Right forelimb (tissue), 1 donor: ENCODE measurements around the gene SLC17A4.
"Not testable (repeated sequence)": the region's sequence is repeated elsewhere in the genome, so short reads cannot be mapped to it uniquely, and the experiment has no call there.

Experiments used
- DNase-seq: peaks from one replicate; pipeline ENCODE4 v3.0.0-alpha.2; 2018

The SLC17A4 gene

GRCh38 chr6:25754535-25754934 lies at the start of gene SLC17A4:
TSS of gene SLC17A4 (plus strand) at chr6:25754742. CDS start at chr6:25761963, 7,221 bp downstream.
- DNase-seq: no peak

- DNase-seq: no peak
Measured at GRCh38 chr6:25706314-25707014, 48.1 kb upstream of the SLC17A4 start.

GRCh38 chr6:25709761-25710160 lies 44.8 kb upstream of the SLC17A4 start:
- no peak for DNase-seq

GRCh38 chr6:25710287-25710686 lies 44.3 kb upstream of the SLC17A4 start:
- DNase-seq: no peak

- no peak for DNase-seq
Measured at GRCh38 chr6:25713824-25714223, 40.7 kb upstream of the SLC17A4 start.

- no peak for DNase-seq
Measured at GRCh38 chr6:25714765-25715164, 39.8 kb upstream of the SLC17A4 start.

GRCh38 chr6:25715794-25716193 lies 38.7 kb upstream of the SLC17A4 start:
- no peak for DNase-seq

GRCh38 chr6:25717866-25718740 lies 36.4 kb upstream of the SLC17A4 start:
- no peak for DNase-seq

GRCh38 chr6:25726122-25726911 lies 28.2 kb upstream of the SLC17A4 start:
- DNase-seq: no peak

- no peak for DNase-seq
Measured at GRCh38 chr6:25727028-25727427, 27.5 kb upstream of the SLC17A4 start.

GRCh38 chr6:25730907-25731306 lies 23.6 kb upstream of the SLC17A4 start:
- no peak for DNase-seq

- no peak for DNase-seq
Measured at GRCh38 chr6:25731721-25732120, 22.8 kb upstream of the SLC17A4 start.

GRCh38 chr6:25732468-25733198 lies 21.9 kb upstream of the SLC17A4 start:
- DNase-seq: no peak

GRCh38 chr6:25735261-25735660 lies 19.3 kb upstream of the SLC17A4 start:
- DNase-seq: no peak

- DNase-seq: no peak
Measured at GRCh38 chr6:25743868-25744267, 10.7 kb upstream of the SLC17A4 start.

GRCh38 chr6:25745836-25746235 lies 8.7 kb upstream of the SLC17A4 start:
- no peak for DNase-seq

- no peak for DNase-seq
Measured at GRCh38 chr6:25746968-25747367, 7.6 kb upstream of the SLC17A4 start.

GRCh38 chr6:25747477-25747876 lies 7.1 kb upstream of the SLC17A4 start:
- DNase-seq: no peak

- no peak for DNase-seq
Measured at GRCh38 chr6:25748049-25748448, 6.5 kb upstream of the SLC17A4 start.

- DNase-seq: not testable (repeated sequence)
Measured at GRCh38 chr6:25748601-25749517, 5.7 kb upstream of the SLC17A4 start.

- DNase-seq: no peak
Measured at GRCh38 chr6:25749837-25750236, 4.7 kb upstream of the SLC17A4 start.
